Central memory CD8-positive, alpha-beta T cell (primary cell): ENCODE measurements around the gene LCN6.

ENCODE experiments used
- ATAC-seq: fragments of 150-1000 bp; cut with Tn5 transposase; replicated peaks from 2 replicates; pipeline ENCODE4 v1.10.0; 2022; ENCODE audit warnings: mild to moderate bottlenecking, moderate FRiP score, moderate number of reproducible peaks; ENCODE audit not compliant: poor library complexity, severe bottlenecking; ENCODE audit errors: extremely low read depth
- DNase-seq, 2 donors: peaks; one replicate each; pipeline ENCODE4 v3.0.0; 2021; ENCODE audit warnings: low spot score in 2 of 2
- H3K27ac Mint-ChIP-seq: one replicate; pipeline ENCODE4 v1.8.0; 2022; ENCODE audit warnings: low read depth, mild to moderate bottlenecking, moderate library complexity, mixed read lengths
- H3K27me3 Mint-ChIP-seq: one replicate; pipeline ENCODE4 v1.8.0; 2022; ENCODE audit warnings: mixed read lengths
- H3K36me3 Mint-ChIP-seq: one replicate; pipeline ENCODE4 v1.8.0; 2022; ENCODE audit warnings: mild to moderate bottlenecking, moderate library complexity, mixed read lengths; ENCODE audit not compliant: insufficient read depth
- H3K4me1 Mint-ChIP-seq: one replicate; pipeline ENCODE4 v1.8.0; 2022; ENCODE audit warnings: mixed read lengths
- H3K4me3 Mint-ChIP-seq: one replicate; pipeline ENCODE4 v1.8.0; 2022; ENCODE audit warnings: mild to moderate bottlenecking, moderate library complexity, mixed read lengths
- H3K9me3 Mint-ChIP-seq: one replicate; pipeline ENCODE4 v1.8.0; 2022; ENCODE audit warnings: mixed read lengths

Gene LCN6

GRCh38 chr9:136753371-136754058 lies 5.2 kb upstream of the LCN6 start:
- Mint-ChIP-seq H3K9me3 (peaks cover 13% of the 10 kb centered on the region), H3K27ac (no peak overlapping the region), H3K4me3 (no peak overlapping the region), H3K36me3 (peaks cover 3% of the 10 kb centered on the region), H3K27me3 (peaks cover 4% of the 10 kb centered on the region), H3K4me1 (no peaks in the 10 kb centered on the region)
- ATAC-seq = no peak
- no peak for DNase-seq

- DNase-seq (no peak), ATAC-seq (no peak)
- Mint-ChIP-seq H3K36me3 (peaks cover 3% of the 10 kb centered on the region), H3K4me1 (no peaks in the 10 kb centered on the region), H3K27ac (no peak overlapping the region), H3K9me3 (peaks cover 13% of the 10 kb centered on the region), H3K27me3 (peaks cover 13% of the 10 kb centered on the region), H3K4me3 (no peak overlapping the region)
Observed at GRCh38 chr9:136751814-136752213, 3.5 kb upstream of the LCN6 start.

GRCh38 chr9:136751244-136751643 lies 2.9 kb upstream of the LCN6 start:
- Mint-ChIP-seq H3K36me3 (peaks cover 3% of the 10 kb centered on the region), H3K27me3 (peaks cover 13% of the 10 kb centered on the region)

GRCh38 chr9:136750526-136750925 lies 2.2 kb upstream of the LCN6 start:
- H3K27me3 Mint-ChIP-seq = peaks cover 13% of the 10 kb centered on the region
- H3K4me1 Mint-ChIP-seq = no peaks in the 10 kb centered on the region
- ATAC-seq = no peak
- H3K9me3 Mint-ChIP-seq = peaks cover 13% of the 10 kb centered on the region
- H3K27ac Mint-ChIP-seq = no peak overlapping the region
- no peak for DNase-seq
- H3K36me3 Mint-ChIP-seq = peaks cover 3% of the 10 kb centered on the region
- H3K4me3 Mint-ChIP-seq = no peak overlapping the region

More at GRCh38 chr9:136751244-136751643, 2.9 kb upstream of the LCN6 start:
- Mint-ChIP-seq H3K9me3 (peaks cover 13% of the 10 kb centered on the region), H3K4me3 (no peak overlapping the region), H3K4me1 (no peaks in the 10 kb centered on the region), H3K27ac (no peak overlapping the region)
- no peak for ATAC-seq
- no peak for DNase-seq

- peaks cover 3% of the 10 kb centered on the region for H3K36me3 Mint-ChIP-seq
Observed at GRCh38 chr9:136748666-136749611, 614 bp upstream of the LCN6 start.

GRCh38 chr9:136747161-136748060 lies 914 bp downstream of the LCN6 start:
- Mint-ChIP-seq H3K4me1 (no peaks in the 10 kb centered on the region), H3K36me3 (peaks cover 3% of the 10 kb centered on the region), H3K4me3 (no peak overlapping the region), H3K27me3 (peaks cover 27% of the 10 kb centered on the region), H3K9me3 (peaks cover 8% of the 10 kb centered on the region), H3K27ac (no peak overlapping the region)
- DNase-seq (no peak), ATAC-seq (no peak)

More at GRCh38 chr9:136748666-136749611, 614 bp upstream of the LCN6 start:
- H3K27me3 Mint-ChIP-seq = peaks cover 15% of the 10 kb centered on the region
- no peak overlapping the region for H3K4me3 Mint-ChIP-seq
- H3K27ac Mint-ChIP-seq = no peak overlapping the region
- H3K9me3 Mint-ChIP-seq = peaks cover 13% of the 10 kb centered on the region
- H3K4me1 Mint-ChIP-seq = no peaks in the 10 kb centered on the region
- ATAC-seq (no peak), DNase-seq (no peak)

- DNase-seq = no peak
- peaks cover 27% of the 10 kb centered on the region for H3K27me3 Mint-ChIP-seq
- H3K36me3 Mint-ChIP-seq = peaks cover 3% of the 10 kb centered on the region
- H3K4me3 Mint-ChIP-seq = no peak overlapping the region
- no peak for ATAC-seq
- no peaks in the 10 kb centered on the region for H3K4me1 Mint-ChIP-seq
- H3K9me3 Mint-ChIP-seq = peaks cover 1% of the 10 kb centered on the region
- H3K27ac Mint-ChIP-seq = no peak overlapping the region
Observed at GRCh38 chr9:136746621-136747020, 1.7 kb downstream of the LCN6 start.

- ATAC-seq = no peak
- no peak for DNase-seq
- Mint-ChIP-seq H3K36me3 (peaks cover 3% of the 10 kb centered on the region), H3K27me3 (peaks cover 27% of the 10 kb centered on the region), H3K4me1 (no peaks in the 10 kb centered on the region), H3K27ac (no peak overlapping the region), H3K9me3 (no peaks in the 10 kb centered on the region), H3K4me3 (no peak overlapping the region)
Observed at GRCh38 chr9:136746155-136746490, 2.2 kb downstream of the LCN6 start.

- ATAC-seq (no peak), DNase-seq (no peak)
- Mint-ChIP-seq H3K27ac (no peak overlapping the region), H3K4me1 (no peaks in the 10 kb centered on the region), H3K36me3 (peaks cover 2% of the 10 kb centered on the region), H3K9me3 (no peaks in the 10 kb centered on the region), H3K4me3 (no peak overlapping the region), H3K27me3 (peaks cover 27% of the 10 kb centered on the region)
Observed at GRCh38 chr9:136745389-136746154, 2.8 kb downstream of the LCN6 start.

GRCh38 chr9:136744773-136745172 lies 3.6 kb downstream of the LCN6 start:
- Mint-ChIP-seq H3K36me3 (peaks cover 1% of the 10 kb centered on the region), H3K27ac (no peak overlapping the region), H3K9me3 (no peaks in the 10 kb centered on the region), H3K27me3 (peaks cover 27% of the 10 kb centered on the region), H3K4me1 (no peaks in the 10 kb centered on the region), H3K4me3 (no peak overlapping the region)
- DNase-seq (no peak), ATAC-seq (no peak)

GRCh38 chr9:136743639-136744211 lies 4.6 kb downstream of the LCN6 start:
- no peaks in the 10 kb centered on the region for H3K9me3 Mint-ChIP-seq
- H3K36me3 Mint-ChIP-seq = peaks cover 1% of the 10 kb centered on the region
- H3K27me3 Mint-ChIP-seq = peaks cover 25% of the 10 kb centered on the region
- DNase-seq (no peak), ATAC-seq (no peak)
- no peaks in the 10 kb centered on the region for H3K4me1 Mint-ChIP-seq
- H3K27ac Mint-ChIP-seq = no peak overlapping the region
- no peak overlapping the region for H3K4me3 Mint-ChIP-seq
